ENCODE results near the gene C2.
"Not testable (repeated sequence)": the region's sequence is repeated elsewhere in the genome, so short reads cannot be mapped to it uniquely, and the experiment has no call there.

The C2 gene

DNA sequence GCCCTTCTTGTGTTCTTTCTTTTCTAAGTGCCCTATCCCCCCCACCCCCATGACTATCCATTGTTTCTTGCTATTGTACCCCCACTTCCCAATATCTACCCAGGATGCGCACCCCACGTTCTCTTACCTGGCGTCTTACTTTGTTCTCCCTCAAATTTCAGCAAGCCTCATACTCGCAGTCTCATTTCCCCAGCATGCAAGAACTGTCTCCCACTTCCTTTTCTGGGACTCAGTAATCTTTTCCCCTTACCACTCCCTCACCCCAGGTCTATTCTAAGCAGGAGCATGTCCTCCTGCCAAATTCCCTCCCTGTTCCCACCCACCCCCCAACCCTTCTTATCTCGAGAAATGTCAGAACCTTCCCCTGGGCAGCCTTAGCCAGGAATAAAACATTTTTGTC, 28.3 kb upstream of the C2 start:
- no peak for DNase-seq

DNA sequence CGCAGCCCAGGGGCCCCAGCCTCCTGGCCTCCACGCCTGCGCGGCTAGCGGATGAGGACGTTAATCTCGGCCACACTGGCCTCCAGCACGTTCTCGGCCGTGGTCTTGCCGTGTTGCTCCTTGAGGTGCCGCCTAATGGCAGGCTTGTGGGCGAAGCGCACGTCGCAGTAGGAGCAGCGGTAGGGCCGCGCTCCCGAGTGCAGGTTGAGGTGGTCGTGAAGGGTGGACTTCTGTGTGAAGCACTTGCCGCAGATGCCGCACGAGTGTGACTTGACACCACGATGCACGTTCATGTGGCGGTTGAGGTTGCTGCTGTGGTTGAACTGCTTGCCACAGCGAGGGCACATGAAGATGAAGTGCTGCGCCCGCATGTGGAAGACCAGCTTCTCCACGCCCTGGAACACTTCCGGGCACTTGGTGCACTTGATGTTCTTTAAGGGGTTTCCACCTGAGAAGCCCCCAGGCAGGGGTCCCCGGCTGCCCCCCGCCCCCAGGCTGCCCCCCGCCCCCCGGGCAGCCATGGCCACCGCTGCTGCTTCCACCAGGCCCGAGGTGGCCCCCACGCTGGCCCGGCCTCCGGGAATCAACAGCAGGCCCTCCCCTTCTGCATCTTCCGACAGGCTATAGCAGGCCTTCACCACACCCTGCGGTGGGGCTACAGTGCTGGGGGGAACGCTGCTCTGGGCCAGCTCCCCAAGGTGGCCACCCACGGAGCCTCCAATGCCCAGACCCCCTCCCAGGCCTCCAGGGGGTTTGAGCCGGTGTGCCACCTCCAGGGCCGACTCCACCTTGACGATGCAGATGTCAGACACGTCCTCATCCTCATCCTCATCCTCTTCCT, 27.4 kb upstream of the C2 start:
- no peak for DNase-seq

DNA sequence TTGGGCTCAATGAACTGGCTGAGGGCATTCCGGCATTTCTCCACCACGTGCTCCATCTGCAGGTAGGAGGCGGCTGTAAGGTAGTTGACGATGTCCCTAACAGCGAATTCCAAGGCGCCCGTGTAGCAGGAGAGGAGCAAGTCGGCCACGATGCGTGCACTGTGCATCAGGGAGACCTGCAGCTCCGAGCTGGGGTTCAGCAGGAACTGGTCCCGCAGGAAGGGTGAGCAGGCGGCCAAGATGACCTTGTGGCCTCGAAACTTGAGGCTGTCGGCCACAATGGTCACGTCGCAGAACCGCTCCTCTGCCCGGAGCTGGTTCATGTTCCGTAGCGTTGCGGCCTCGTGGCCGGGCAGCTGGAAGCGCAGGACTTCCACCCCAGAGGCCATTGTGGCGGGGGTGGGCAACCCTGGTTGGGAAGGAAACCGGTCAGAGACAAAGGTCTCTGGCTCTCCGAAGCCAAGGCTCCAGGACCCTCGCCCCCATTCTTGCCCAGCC, 26.6 kb upstream of the C2 start:
- DNase-seq: peak; percentile 23

DNA sequence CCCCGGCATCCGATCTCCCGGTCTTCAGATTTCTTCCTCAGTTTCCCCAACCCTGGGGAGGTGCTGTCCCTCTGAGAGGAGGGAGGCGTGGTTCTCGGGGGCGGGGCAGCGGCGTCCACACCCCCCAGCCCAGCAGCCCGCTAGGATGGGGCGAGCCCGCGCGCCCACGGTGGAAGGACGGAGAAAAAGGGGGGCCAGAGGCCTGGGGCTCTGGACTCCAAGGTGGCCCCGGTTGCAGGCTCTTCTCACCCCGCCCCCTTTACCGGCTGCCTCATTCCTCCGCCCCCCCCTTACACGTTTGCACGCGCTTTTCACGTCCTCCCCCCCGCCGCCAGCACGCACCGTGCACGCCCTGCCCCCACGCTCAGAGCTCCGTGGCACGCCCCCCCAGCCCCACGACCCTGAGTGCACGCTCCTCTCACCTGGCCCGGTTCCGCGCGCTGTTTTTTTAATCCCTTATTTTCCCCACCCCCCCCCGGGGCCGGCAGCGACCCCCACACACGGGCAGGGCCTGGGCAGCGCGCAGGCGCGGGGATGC, 26.0 kb upstream of the C2 start:
- peak; percentile 68 for DNase-seq

DNA sequence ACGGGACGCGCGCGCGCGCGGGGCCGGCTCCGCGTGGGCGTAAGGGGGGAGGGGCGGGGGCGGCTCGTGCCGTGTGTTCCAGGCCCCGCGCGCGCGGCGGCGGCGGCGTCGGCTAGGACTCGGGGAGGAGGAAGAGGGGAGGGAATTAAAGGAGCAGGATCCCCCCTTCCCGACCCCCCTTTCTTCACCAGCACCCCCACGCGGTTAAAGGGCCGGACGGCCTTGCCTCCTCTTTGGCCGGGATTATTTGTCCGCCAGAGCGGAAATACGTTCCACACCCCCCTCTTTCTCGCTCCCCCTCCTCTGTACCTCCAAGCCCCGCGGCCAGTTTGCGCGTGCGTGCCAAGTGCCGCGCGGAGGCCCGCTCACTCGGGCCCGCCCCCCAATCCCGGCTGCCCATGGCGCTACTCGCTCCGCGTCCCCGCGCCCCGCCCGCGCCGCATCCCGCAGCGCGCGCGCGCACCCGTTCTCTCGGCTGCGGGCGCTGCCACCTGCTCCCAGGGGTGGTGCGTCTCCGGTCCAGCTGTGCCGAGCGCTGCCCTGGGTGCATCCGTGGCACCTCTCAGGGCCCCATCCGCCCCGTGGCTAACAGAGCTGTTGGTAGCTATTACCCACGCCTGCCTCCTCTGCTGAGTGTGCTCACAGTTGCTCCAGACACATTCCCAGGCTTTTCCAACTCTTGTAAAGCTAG, 25.4 kb upstream of the C2 start, which contains the start of gene ZBTB12:
ZBTB12 (minus strand) TSS at position 134 of the 691 bp plus-strand sequence. CDS start 781 bp downstream, outside the sequence.
- DNase-seq: peak; percentile 96

DNA sequence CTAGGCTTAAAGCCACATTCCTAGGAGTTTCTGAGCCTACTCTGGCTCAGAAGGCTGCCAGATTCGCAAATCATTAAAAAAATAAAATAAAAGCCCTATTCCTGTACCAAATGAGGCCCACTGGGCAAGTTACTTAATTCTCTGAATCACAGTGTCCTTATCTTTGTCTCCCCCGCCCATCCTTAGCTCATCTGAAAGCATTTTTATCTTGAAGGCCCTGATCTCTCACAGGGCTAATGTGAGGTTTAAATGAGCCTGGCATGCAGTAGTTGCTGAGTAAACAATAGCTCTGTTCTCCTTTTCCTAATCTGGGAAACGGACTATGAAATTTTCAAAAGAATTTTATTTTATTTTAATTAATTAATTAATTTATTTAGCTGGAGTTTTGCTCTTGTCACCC, 23.6 kb upstream of the C2 start:
- DNase-seq: no peak

DNA sequence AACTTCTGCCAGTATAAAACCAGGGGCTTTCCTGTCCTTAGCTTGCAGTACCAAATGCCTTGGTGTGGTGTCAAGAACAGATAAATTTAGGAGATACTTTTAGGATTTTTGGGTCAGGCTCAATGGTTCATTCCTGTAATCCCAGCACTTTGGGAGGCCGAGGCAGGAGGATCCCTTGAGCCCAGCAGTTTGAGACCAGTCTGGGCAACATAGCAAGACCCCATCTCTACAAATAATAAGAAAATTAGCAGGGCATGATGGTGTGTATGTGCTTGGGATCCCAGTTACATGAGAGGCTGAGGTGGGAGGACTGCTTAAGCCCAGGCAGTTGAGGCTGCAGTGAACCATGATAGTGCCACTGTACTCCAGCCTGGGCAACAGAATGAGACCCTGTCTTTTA, 22.5 kb upstream of the C2 start:
- DNase-seq: no peak

DNA sequence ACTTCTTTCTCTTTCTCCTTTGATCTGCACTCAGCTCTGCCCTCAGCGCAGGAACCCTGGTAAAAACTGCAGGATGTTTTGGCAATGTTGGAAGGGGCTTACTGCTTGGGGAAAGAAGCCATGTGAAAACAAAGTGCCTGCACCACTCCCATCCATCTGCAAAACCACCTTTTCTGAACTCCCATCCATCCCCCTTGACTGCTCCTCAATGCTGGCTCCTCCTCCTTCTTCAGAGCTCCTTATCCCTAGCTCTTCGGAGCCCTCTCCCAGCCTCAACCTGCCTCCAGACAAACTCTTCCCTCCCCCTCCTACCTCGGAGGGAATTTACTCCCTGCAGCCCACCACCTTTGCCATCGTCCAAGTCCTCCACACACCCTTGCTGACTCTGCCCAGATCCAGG, 21.4 kb upstream of the C2 start:
- DNase-seq: no peak

DNA sequence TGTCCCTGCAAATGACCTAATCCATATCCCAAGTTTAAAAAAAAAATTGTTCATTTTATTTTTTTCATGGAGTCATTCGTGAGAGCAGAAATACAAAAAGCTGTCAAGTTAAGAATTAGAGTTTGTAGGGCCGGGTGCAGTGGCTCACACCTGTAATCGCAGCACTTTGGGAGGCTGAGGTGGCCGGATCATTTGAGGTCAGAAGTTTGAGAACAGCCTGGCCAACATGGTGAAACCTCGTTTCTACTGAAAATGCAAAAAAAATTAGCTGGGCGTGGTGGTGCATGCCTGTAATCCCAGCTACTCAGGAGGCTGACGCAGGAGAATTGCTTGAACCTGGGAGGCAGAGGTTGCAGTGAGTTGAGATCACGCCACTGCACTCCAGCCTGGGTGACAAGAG, 20.8 kb upstream of the C2 start:
- DNase-seq: not testable (repeated sequence)

DNA sequence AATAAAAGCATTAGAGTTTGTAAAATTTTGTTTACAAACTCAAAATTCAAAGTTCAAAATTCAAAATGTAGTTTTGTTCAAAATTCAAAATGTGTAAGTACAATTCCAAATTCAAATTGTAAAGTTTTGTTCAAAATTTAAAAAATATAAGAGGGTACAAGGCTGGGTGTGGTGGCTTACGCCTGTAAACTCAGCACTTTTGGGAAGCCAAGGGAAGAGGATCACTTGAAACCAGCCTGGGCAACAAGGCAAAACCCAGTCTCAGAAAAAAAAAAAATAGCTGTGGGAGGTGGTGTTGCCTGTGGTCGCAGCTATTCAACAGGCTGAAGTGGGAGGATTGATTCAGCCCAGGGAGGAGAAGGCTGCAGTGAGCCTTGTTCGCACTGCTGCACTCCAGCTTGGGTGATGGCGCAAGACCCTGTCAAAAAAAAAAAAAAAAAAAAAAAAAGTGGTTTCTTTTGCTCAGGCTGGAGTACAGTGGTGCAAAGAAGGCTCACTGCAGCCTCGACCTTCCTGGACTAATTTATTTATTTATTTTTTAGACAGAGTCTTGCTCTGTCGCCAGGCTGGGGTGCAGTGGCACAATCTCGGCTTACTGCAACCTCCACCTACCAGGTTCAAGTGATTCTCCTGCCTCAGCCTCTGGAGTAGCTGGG, 20.2 kb upstream of the C2 start:
- DNase-seq: no peak

DNA sequence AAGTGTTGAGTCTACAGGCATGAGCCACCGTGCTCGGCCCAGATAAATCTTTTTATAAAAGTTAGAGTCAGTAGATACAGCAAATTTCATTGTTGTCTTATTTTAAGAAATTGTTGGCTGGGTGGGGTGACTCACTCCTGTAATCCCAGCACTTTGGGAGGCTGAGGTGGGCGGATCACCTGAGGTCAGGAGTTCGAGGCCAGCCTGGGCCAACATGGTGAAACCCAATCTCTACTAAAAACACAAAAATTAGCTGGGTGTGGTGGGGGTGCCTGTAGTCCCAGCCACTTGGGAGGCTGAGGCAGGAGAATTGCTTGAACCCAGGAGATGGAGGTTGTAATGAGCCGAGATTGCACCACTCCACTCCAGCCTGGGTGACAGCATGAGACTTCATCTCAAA, 19.3 kb upstream of the C2 start:
- not testable (repeated sequence) for DNase-seq

DNA sequence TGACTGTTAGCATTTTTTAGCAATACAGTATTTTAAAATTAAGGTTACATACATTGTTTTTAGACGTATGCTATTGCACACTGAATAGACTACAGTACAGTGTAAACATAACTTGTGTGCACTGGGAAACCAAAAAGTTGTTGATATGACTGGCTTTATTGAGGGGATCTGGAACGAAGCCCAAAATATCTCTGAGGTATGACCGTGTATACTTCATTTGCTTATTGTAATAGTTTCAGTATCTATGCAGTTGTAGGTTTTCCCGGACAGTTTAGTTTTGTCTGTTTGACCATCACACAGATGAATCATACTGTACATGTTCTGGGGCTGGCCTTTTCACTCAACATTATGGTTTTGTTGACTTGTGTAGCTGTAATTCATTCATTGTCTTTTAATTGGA, 18.7 kb upstream of the C2 start:
- no peak for DNase-seq

DNA sequence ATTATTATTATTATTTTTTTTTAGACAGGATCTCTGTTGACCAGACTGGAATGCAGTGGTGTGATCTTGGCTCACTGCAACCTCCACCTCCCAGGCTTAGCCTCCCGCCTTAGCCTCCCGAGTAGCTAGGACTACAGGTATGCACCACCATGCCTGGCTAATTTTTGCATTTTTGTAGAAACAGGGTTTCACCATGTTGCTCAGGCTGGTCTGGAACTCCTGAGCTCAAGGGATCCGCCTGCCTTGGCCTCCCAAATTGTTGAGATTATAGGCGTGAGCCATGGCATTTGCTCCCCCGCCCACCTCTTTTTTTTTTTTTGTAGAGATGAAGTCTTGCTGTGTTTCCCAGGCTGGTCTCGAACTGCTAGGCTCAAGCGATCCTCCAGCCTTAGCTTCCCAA, 18.2 kb upstream of the C2 start:
- not testable (repeated sequence) for DNase-seq

DNA sequence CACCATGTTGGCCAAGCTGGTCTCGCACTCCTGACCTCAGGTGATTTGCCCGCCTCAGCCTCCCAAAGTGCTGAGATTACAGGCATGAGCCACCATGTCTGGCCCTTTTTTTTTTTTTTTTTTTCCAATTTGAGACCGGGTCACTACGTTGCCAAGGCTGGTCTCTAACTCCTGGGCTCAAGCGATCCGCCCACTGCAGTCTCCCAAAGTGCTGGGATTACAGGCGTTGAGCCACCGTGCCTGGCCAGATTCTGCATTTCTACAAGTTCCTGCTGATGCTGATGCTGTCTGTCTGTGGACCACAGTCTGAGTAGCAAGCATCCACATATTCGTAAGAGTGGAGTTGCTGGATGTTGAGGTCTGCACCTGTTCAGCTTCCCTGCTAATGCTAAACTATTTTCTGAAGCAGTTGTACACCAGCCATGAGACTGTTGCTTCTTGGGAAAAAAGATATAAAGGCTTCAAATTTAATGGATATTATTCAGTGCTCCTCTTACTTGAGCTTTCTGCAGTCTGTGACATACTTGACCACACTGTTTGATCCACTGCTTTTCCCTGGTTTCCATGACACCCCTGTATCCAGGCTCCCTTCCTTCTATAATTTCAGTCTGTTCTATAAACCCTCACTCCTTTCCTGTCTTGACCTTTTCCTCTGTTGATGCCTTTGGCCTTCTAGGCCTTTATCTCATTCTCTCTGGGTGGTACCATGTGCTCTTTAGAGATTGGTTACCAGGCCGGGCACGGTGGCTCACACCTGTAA, 15.5 kb upstream of the C2 start:
- no peak for DNase-seq

DNA sequence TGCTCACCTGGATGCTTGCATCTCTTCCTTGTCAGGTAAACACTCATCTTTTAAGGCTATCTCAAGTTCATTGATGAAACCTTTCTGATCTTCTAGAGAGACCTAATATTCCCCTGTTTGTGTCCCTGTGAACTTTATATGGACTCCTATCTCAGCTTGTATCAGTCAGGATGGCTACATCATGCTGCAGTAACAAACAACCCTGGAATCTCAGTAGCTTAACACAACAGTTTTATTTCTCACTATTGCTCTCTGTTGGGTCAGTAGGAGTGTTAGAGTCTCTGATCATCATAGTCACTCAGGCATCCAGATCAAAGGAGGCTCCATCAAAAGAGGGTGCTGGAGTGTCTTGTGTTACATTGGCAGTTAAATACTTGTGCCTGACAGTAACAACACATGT, 12.2 kb upstream of the C2 start:
- DNase-seq: no peak

DNA sequence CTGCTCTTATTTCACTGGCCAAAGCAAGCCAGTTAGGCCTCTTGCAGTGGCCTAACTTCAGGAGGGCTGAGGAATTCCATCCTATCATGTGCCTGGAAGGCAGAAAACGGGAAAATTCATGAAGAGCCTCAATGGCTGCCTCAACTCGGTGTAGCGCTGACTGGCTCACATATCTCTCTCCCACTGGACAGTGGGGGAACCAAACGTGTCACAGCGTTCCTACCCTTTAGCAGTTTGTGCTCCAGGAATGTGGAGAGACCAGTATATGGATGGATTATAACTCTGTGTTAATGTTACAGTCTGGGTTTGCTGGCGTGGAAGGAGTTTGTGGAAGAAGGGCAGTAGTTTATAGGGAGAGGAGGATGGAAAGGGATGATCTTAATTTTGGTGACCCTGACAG, 11.8 kb upstream of the C2 start:
- DNase-seq: no peak

DNA sequence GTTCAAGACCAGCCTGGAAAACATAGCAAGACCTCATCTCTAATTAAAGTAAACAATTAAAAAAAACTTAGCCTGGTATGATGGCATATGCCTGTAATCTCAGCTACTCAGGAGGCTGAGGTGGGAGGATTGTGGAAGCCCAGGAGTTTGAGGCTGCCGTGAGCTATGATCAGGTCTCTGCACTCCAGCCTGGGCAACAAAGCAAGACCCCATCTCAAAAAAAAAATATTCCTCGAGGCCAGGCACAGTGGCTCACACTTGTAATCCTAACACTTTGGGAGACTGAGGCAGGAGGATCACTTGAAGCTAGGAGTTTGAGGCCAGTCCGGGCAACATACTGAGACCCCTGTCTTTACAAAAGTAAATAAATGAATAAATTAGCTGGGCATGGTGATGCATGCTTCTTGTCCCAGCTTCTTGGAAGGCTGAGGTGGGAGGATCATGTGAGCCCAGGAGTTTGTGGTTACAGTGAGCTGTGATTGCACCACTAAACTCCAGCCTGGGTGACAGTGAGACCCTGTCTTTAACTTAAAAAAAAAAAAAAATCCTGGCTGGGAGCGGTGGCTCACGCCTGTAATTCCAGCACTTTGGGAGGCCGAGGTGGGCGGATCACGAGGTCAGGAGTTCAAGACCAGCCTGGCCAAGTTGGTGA, 9.3 kb upstream of the C2 start:
- DNase-seq: no peak

DNA sequence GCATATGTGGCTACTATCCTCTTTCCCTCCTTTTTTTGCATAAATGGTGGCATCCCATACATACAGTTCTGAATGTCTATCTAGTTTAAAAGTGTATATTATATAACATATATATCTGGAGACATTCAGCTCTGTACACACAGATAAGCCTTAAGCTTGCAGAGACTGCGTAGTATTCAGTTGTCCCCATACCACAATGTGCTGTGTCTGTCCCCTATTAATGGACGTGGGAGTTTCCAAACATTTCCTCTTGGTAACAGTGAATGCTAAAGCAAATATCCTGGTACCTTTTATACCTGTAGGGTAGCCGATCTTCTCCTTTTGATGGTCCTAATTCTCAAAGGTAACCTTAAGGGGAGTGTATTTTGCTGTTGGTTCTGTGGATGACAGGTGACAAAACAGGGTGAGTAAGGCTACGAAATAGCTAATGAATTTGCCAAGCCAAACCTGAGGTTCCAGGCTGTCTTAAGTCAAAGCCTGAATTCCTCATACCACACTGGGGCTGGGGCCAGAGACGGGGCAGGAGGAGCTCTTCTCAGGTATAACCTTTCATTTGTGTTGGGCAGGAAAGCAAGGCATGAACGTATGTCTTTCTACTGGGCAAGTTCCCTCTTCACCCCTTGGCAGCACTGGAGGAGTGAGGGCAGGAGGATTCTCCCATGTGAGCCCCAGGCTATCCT, 7.8 kb upstream of the C2 start:
- no peak for DNase-seq

DNA sequence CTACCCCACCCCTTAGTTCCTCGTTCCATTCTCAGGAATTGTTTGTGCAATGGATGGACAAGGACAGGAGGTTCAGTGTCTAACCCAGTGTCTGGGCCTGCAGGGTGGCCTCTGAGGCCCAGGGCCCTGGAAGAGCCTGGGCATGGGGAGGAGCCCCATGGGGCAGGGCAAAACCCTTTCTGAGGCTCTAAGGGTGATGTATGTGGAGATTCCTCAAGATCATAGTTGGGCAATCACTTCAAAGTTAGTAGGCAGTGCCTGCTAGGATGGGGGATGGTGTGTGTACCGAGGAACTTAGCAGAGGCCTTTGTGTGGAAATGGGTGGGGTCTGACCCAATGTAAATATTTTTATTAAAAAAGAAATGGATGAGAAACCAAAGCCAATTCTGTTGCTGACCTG, 6.7 kb upstream of the C2 start:
- no peak for DNase-seq

DNA sequence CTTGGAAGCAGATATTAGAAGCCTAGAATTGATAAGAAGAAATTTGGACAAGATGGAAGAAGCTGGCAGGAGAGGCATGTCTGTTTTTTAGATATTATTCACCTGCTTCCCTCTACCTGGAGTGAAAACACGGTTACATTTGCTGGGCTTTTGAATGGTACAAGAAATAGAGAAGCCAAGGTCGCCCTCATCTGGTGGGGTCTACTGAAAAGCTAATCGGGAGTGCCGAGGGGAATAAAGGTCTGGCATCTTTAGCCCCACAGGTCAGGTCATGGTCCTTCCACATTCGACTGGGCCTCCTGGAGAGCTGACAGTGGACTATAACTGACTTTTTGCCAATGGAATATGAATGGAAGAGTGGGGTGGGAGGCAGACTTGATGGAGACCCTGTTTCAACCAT, 4.6 kb upstream of the C2 start:
- no peak for DNase-seq

DNA sequence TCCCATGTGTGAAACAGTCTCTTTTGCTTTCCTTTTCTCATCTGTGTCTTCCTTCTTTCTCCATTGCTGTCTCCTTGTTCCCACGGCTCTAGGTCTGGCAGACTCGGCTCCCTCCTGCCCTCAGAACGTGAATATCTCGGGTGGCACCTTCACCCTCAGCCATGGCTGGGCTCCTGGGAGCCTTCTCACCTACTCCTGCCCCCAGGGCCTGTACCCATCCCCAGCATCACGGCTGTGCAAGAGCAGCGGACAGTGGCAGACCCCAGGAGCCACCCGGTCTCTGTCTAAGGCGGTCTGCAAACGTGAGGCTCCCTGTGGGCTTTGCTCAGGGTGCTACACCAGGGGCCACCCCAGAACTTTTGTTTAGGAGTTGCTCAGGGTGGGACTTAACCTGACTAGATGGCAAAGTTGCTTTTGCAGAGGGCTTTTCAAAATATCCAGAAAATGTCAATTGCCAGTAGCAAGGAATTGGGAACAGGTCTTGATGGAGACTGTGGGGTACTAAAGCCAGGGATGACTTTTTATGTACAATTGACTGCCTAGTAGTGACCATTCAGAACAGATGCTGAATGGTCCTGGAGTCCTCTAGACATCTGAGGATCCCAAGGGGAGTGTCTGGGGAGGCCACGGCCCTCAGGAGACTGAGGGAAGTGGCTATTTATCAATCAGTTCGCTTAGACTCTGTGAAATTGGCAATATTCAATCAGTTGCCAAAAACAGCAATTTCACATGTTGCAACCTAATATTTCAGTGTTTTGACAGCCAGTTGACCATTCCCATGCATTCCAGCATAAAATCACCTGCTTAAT, 550 bp downstream of the C2 start:
- DNase-seq: no peak

Data from midbrain (tissue), 1 donor.